ENCODE results near the gene NDUFAF7. TPM values are rescaled to one million over a fixed set of nuclear protein-coding genes. Genes with fewer than 3 reads are reported as not detected.
"Not testable (repeated sequence)": the region's sequence is repeated elsewhere in the genome, so short reads cannot be mapped to it uniquely, and the experiment has no call there.

The NDUFAF7 gene
- total RNA-seq, 4 donors from 2014 or later: 12.3 to 16.3 (median 13.4) TPM

GRCh38 chr2:37224063-37224462 is 7.4 kb upstream of the NDUFAF7 start:
- no peak overlapping the region for H3K4me3 ChIP-seq
- no peaks in the 10 kb centered on the region for H3K9me3 ChIP-seq
- no peak for DNase-seq (ENCODE audit: extremely low spot score)
- intact Hi-C loops (cut with DNase I): no loop called here
- H3K4me1 ChIP-seq: peaks cover 2 to 20% (median 15%) of the 10 kb centered on the region in 4 donors
- TF ChIP-seq POLR2A (IDR thresholded peaks at IDR 0.05; ENCODE audit: low read depth): no peak
- no peak for TF ChIP-seq CTCF (IDR thresholded peaks at IDR 0.05)
- no peak for TF ChIP-seq EP300 (IDR thresholded peaks at IDR 0.05)
- no peak for TF ChIP-seq POLR2AphosphoS5 (IDR thresholded peaks at IDR 0.05)
- H3K27me3 ChIP-seq: no peaks in the 10 kb centered on the region
- 97% methylated on average over 1 of the region's 1 CpG for WGBS
- H3K36me3 ChIP-seq: peaks cover 35 to 66% (median 50%) of the 10 kb centered on the region in 4 donors
- H3K27ac ChIP-seq (replicated peaks in 1 of 4): no peak overlapping the region

GRCh38 chr2:37225129-37225528 is 6.3 kb upstream of the NDUFAF7 start:
- H3K36me3 ChIP-seq: peaks cover 30 to 56% (median 44%) of the 10 kb centered on the region in 4 donors
- WGBS: 67% methylated on average over 1 of the region's 2 CpGs
- H3K9me3 ChIP-seq; H3K27ac ChIP-seq (replicated peaks in 1 of 4); DNase-seq (ENCODE audit: extremely low spot score); H3K27me3 ChIP-seq; intact Hi-C loops (cut with DNase I); H3K4me3 ChIP-seq: not testable (repeated sequence)
- peaks cover 10 to 30% (median 25%) of the 10 kb centered on the region in 4 donors for H3K4me1 ChIP-seq

GRCh38 chr2:37226863-37227262 is 4.6 kb upstream of the NDUFAF7 start:
- Histone ChIP-seq H3K4me1 (peaks cover 16 to 37% (median 32%) of the 10 kb centered on the region in 4 donors), H3K9me3 (no peaks in the 10 kb centered on the region), H3K4me3 (no peak overlapping the region), H3K27me3 (no peaks in the 10 kb centered on the region), H3K36me3 (peaks cover 18 to 38% (median 29%) of the 10 kb centered on the region in 4 donors), H3K27ac (replicated peaks in 1 of 4) (no peak overlapping the region)
- intact Hi-C loops (cut with DNase I): no loop called here
- WGBS: 100% methylated on average over 4 of the region's 4 CpGs
- DNase-seq (ENCODE audit: extremely low spot score): no peak
- TF ChIP-seq EP300 (IDR thresholded peaks at IDR 0.05) (no peak), POLR2AphosphoS5 (IDR thresholded peaks at IDR 0.05) (no peak), POLR2A (IDR thresholded peaks at IDR 0.05; ENCODE audit: low read depth) (no peak), CTCF (IDR thresholded peaks at IDR 0.05) (no peak)

- Histone ChIP-seq H3K36me3 (peaks cover 15 to 22% (median 18%) of the 10 kb centered on the region in 4 donors), H3K27me3 (no peaks in the 10 kb centered on the region), H3K4me1 (peaks cover 26 to 53% (median 44%) of the 10 kb centered on the region in 4 donors), H3K4me3 (no peak overlapping the region), H3K9me3 (no peaks in the 10 kb centered on the region), H3K27ac (replicated peaks in 1 of 4) (no peak overlapping the region)
- DNase-seq (ENCODE audit: extremely low spot score): no peak
- 96% methylated on average over 3 of the region's 3 CpGs for WGBS
- intact Hi-C loops (cut with DNase I): no loop called here
- TF ChIP-seq CTCF (IDR thresholded peaks at IDR 0.05) (no peak), POLR2AphosphoS5 (IDR thresholded peaks at IDR 0.05) (no peak), POLR2A (IDR thresholded peaks at IDR 0.05; ENCODE audit: low read depth) (no peak), EP300 (IDR thresholded peaks at IDR 0.05) (no peak)
These were observed 2.7 kb upstream of the NDUFAF7 start for GRCh38 chr2:37228788-37229187.

- peaks cover 24 to 53% (median 44%) of the 10 kb centered on the region in 4 donors for H3K4me1 ChIP-seq
- peak overlapping the region; percentile 89 to 95 (median 94) for H3K27ac ChIP-seq (replicated peaks in 1 of 4)
- intact Hi-C loops (cut with DNase I): loop anchor here (5.0 kb wide), 3 partner anchors 33 to 92 kb away; partner anchors contain the start of genes CEBPZOS, EIF2AK2 and PRKD3
- peak overlapping the region; percentile 85 to 96 (median 91) for H3K4me3 ChIP-seq
- WGBS: 2% methylated on average over 8 of the region's 8 CpGs
- TF ChIP-seq EP300 (IDR thresholded peaks at IDR 0.05): no peak
- no peak for TF ChIP-seq POLR2A (IDR thresholded peaks at IDR 0.05; ENCODE audit: low read depth)
- TF ChIP-seq POLR2AphosphoS5 (IDR thresholded peaks at IDR 0.05): no peak
- no peak for TF ChIP-seq CTCF (IDR thresholded peaks at IDR 0.05)
- no peak for DNase-seq (ENCODE audit: extremely low spot score)
- H3K36me3 ChIP-seq: peaks cover 15 to 22% (median 18%) of the 10 kb centered on the region in 4 donors
- H3K27me3 ChIP-seq: no peaks in the 10 kb centered on the region
- H3K9me3 ChIP-seq: no peaks in the 10 kb centered on the region
These were observed 877 bp upstream of the NDUFAF7 start for GRCh38 chr2:37230581-37230980.
